Lower leg skin (tissue), 3 donors: ENCODE data around the gene SOWAHA.

ENCODE experiments used
- CTCF ChIP-seq, 3 donors: fragments of 450-650 bp; IDR thresholded peaks; one replicate each; pipeline ENCODE4 v1.5.1; 2016; ENCODE audit warnings: antibody characterized with exemption in 3 of 3, mild to moderate bottlenecking in 3 of 3, moderate library complexity in 2 of 3
- POLR2A ChIP-seq, 2 donors: fragments of 450-650 bp; IDR thresholded peaks; one replicate each; pipeline ENCODE4 v1.6.1; 2016 to 2017; ENCODE audit warnings: antibody characterized with exemption in 2 of 2, mild to moderate bottlenecking in 1 of 2, moderate library complexity in 1 of 2

GRCh38 chr5:132820162-132820754 is 7.2 kb downstream of the SOWAHA start:
- TF ChIP-seq CTCF (IDR thresholded peaks at IDR 0.05) (peak in 1 of 3 donors; percentile 73), POLR2A (IDR thresholded peaks at IDR 0.05) (no peak)
